BE2C (cell line): ENCODE results near the gene REV3L.

Experiments
- DNase-seq: peaks from one replicate; pipeline ENCODE4 v3.0.0-alpha.2; 2020
- H3K27me3 ChIP-seq: fragments of 250-450 bp; sonication (Bioruptor Pico); 2 replicates; pipeline ENCODE4 v1.5.1; 2020; ENCODE audit warnings: mild to moderate bottlenecking
- H3K36me3 ChIP-seq: fragments of 250-450 bp; sonication (Bioruptor Pico); 2 replicates; pipeline ENCODE4 v1.5.1; 2020; ENCODE audit warnings: mild to moderate bottlenecking
- H3K4me1 ChIP-seq: fragments of 250-450 bp; sonication (Bioruptor Pico); 2 replicates; pipeline ENCODE4 v1.5.1; 2020
- H3K4me3 ChIP-seq: 2 replicates; pipeline ENCODE4 v1.5.1; 2011; ENCODE audit warnings: low read depth, low read length
- H3K9me3 ChIP-seq: fragments of 250-450 bp; sonication (Bioruptor Pico); 2 replicates; pipeline ENCODE4 v1.5.1; 2020
- CTCF ChIP-seq: IDR thresholded peaks from 2 replicates; pipeline ENCODE4 v1.5.1; 2012; ENCODE audit warnings: mild to moderate bottlenecking, low read depth, low read length

Gene REV3L

DNA sequence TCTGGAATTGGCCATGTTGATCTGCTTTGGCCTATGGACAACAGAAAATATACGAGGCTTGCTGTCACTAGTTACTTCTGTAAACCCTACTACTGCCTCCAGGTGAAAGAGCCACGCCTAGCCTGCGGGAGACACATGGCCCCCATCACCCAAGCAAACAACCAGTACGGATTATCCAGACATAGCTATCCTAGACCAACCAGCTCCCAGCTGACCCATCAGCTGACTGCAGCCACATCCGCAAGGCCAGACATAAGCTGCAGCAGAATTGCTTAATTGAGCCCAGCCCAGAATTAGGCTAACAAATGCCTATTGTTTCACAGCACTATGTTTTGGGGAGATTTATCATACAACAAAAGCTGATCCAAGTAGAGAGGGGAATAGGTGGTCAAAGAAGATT, 13.5 kb downstream of the REV3L start:
- no peak for TF ChIP-seq CTCF
- Histone ChIP-seq H3K9me3 (no peaks in the 10 kb centered on the region), H3K4me1 (peaks cover 7% of the 10 kb centered on the region), H3K27me3 (no peaks in the 10 kb centered on the region), H3K36me3 (no peaks in the 10 kb centered on the region; the same call in 1 of the 2 replicates), H3K4me3 (no peak overlapping the region)
- peak; percentile 40 for DNase-seq

- no peak for DNase-seq
- peaks cover 7% of the 10 kb centered on the region for H3K4me1 ChIP-seq
- no peak for TF ChIP-seq CTCF
- H3K36me3 ChIP-seq, result no peaks in the 10 kb centered on the region; the same call in 1 of the 2 replicates
- no peaks in the 10 kb centered on the region for H3K27me3 ChIP-seq
- no peak overlapping the region for H3K4me3 ChIP-seq
- H3K9me3 ChIP-seq, result no peaks in the 10 kb centered on the region
These were observed 14.5 kb downstream of the REV3L start for GRCh38 chr6:111468329-111469012.

- DNase-seq, result no peak
- Histone ChIP-seq H3K36me3 (peaks cover 8% of the 10 kb centered on the region), H3K4me3 (no peak overlapping the region), H3K4me1 (peaks cover 2% of the 10 kb centered on the region; the same call in 1 of the 2 replicates), H3K9me3 (no peaks in the 10 kb centered on the region; the same call in 1 of the 2 replicates), H3K27me3 (no peaks in the 10 kb centered on the region)
- no peak for TF ChIP-seq CTCF
These were observed 18.8 kb downstream of the REV3L start for GRCh38 chr6:111464184-111464583.

GRCh38 chr6:111462770-111463391, 20.1 kb downstream of the REV3L start:
- DNase-seq, result no peak
- no peak for TF ChIP-seq CTCF
- H3K27me3 ChIP-seq, result no peaks in the 10 kb centered on the region
- no peaks in the 10 kb centered on the region; the same call in 1 of the 2 replicates for H3K9me3 ChIP-seq
- H3K4me1 ChIP-seq, result peaks cover 2% of the 10 kb centered on the region; the same call in 1 of the 2 replicates
- peaks cover 11% of the 10 kb centered on the region for H3K36me3 ChIP-seq
- H3K4me3 ChIP-seq, result no peak overlapping the region

DNA sequence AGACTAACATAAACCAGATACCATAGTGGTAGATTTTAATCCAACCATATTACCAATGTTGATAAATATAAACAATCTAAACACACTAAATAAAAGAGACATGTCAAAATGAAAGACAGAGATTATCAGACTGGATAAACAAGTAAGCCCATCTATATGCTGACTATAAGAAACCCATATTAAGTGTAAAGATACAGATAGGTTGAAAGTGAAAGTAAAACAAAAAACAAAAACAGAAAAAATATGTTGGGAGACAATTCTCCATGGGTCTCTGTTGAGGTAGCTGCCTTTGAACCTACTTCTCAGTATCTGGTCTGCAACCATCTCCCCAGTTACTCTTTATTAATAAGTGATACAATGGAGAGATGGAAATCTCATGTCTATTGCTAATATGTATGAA, 21.2 kb downstream of the REV3L start:
- DNase-seq, result no peak
- peaks cover 2% of the 10 kb centered on the region; the same call in 1 of the 2 replicates for H3K4me1 ChIP-seq
- H3K9me3 ChIP-seq, result no peaks in the 10 kb centered on the region; the same call in 1 of the 2 replicates
- TF ChIP-seq CTCF, result no peak
- H3K36me3 ChIP-seq, result peaks cover 15% of the 10 kb centered on the region
- no peak overlapping the region for H3K4me3 ChIP-seq
- no peaks in the 10 kb centered on the region for H3K27me3 ChIP-seq
